Lower leg skin (tissue), 4 donors: ENCODE data around the gene CREBBP. TPM values are rescaled to one million over a fixed set of nuclear protein-coding genes. Genes with fewer than 3 reads are reported as not detected.
"Not testable (repeated sequence)": the region's sequence is repeated elsewhere in the genome, so short reads cannot be mapped to it uniquely, and the experiment has no call there.

Experiments used
- DNase-seq, 2 donors: peaks; one replicate each; pipeline ENCODE4 v3.0.0-alpha.2; 2019; ENCODE audit warnings: low spot score in 2 of 2
- H3K4me3 ChIP-seq: fragments of 200-600 bp; sonication (generic); 2 replicates; pipeline ENCODE4 v1.5.1; 2017; ENCODE audit warnings: mild to moderate bottlenecking, low read depth; ENCODE audit not compliant: poor library complexity, severe bottlenecking
- POLR2A ChIP-seq, 2 donors: fragments of 450-650 bp; IDR thresholded peaks; one replicate each; pipeline ENCODE4 v1.6.1; 2016 to 2017; ENCODE audit warnings: antibody characterized with exemption in 2 of 2, mild to moderate bottlenecking in 1 of 2, moderate library complexity in 1 of 2
- WGBS, 2 donors: methylation state at CpG; one replicate each; pipeline ENCODE4 v1.1.5; 2018; 5-methylcytosine and 5-hydroxymethylcytosine counted together
- intact Hi-C: fragments of 100-400 bp; cut with DNase I; formaldehyde crosslinking; loops from one replicate; pipeline ENCODE4 v1.15.0; 2023; ENCODE audit warnings: low total_unique reads
- total RNA-seq, 4 donors: library from RNA; depleted of rRNA; stranded (reverse); fragments of >200 nt; gene quantifications; one replicate each; pipeline ENCODE4 v1.1.0, GENCODE V29; 2016
- TF ChIP-seq, protein P1 (sequence below), 3 donors: fragments of 450-650 bp; IDR thresholded peaks; one replicate each; pipeline ENCODE4 v1.5.1; 2016; ENCODE audit warnings: antibody characterized with exemption in 3 of 3, mild to moderate bottlenecking in 3 of 3, moderate library complexity in 2 of 3

Gene CREBBP
- total RNA-seq: 100 to 1,000 TPM in 1 of 4 donors, 10 to 100 TPM in 3; 45.5 to 152 (median 65.7) TPM

- 5 to 11% methylated on average over 17 to 63 of the region's 96 CpGs for WGBS, 2 donors
- peak within 1 kb of the TSS; percentile 79 for H3K4me3 ChIP-seq
- no peak for TF ChIP-seq POLR2A (IDR thresholded peaks at IDR 0.05)
- TF ChIP-seq, protein P1, sequence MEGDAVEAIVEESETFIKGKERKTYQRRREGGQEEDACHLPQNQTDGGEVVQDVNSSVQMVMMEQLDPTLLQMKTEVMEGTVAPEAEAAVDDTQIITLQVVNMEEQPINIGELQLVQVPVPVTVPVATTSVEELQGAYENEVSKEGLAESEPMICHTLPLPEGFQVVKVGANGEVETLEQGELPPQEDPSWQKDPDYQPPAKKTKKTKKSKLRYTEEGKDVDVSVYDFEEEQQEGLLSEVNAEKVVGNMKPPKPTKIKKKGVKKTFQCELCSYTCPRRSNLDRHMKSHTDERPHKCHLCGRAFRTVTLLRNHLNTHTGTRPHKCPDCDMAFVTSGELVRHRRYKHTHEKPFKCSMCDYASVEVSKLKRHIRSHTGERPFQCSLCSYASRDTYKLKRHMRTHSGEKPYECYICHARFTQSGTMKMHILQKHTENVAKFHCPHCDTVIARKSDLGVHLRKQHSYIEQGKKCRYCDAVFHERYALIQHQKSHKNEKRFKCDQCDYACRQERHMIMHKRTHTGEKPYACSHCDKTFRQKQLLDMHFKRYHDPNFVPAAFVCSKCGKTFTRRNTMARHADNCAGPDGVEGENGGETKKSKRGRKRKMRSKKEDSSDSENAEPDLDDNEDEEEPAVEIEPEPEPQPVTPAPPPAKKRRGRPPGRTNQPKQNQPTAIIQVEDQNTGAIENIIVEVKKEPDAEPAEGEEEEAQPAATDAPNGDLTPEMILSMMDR (IDR thresholded peaks at IDR 0.05): no peak
- peak; percentile 74 to 96 for DNase-seq
- intact Hi-C loops: loop anchor here (10.0 kb wide), 1 partner anchor 186 kb away; no protein-coding TSS in a partner anchor
Measured at GRCh38 chr16:3880623-3881498, at the start of gene CREBBP. Gene CREBBP (minus strand): TSS chr16:3880713. CDS start chr16:3879916, 797 bp downstream.

DNA sequence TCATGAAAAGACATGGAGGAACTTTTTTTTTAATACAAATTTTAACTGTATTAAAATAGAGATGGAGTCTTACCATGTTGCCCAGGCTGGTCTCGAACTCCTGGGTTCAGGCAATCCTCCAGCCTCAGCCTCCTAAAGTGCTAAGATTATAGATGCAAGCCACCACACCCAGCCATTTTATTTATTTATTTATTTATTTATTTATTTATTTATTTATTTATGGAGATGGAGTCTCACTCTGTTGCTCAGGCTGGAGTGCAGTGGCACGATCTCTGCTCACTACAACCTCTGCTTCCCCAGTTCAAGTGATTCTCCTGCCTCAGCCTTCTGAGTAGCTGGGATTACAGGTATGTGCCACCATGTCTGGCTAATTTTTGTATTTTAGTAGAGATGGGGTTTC is 46.6 kb upstream of the CREBBP start:
- intact Hi-C loops, H3K4me3 ChIP-seq, DNase-seq: not testable (repeated sequence)
- 90 to 95% methylated on average over 2 of the region's 2 CpGs for WGBS, 2 donors

DNA sequence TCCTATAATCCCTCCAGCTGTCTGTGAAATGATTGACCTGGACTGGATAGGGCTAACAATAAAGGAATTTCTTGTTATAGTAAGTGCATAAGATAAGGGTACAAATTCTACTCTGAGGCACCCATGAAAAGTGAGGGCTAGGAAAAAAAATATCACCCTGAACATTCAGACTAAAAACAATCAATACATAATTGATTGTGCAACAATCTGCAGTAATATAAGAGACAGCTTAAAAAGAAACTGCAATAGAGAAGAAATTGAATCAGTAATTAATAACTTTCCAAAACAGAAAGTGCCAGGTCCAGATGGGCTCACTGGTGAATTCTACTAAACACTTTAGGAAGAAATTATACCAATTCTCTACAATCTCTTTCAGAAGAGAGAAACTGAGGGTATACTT is 44.2 kb upstream of the CREBBP start:
- TF ChIP-seq POLR2A (IDR thresholded peaks at IDR 0.05): no peak
- TF ChIP-seq, protein P1 (IDR thresholded peaks at IDR 0.05): no peak
- no peak overlapping the region for H3K4me3 ChIP-seq
- intact Hi-C loops: no loop called here
- no peak for DNase-seq

DNA sequence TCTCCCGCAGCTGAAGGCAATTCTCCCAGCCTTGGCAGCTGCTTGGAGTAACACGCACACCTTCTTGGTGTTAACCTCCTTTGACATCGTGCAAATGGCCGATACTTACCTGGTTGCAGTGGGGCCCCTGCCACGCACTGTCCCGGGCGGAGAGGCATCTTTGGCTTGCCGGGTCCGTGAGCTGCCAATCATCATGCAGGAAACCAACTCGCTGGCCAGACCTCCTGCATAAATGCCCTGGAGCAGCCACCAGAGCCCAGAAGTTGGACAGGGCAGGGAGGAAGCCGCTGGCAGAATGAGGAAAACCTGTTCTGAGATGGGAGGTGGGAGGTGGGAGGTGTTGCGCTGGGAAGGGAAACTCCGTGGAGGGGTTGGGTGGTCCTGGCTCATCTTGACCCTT is 41.7 kb upstream of the CREBBP start:
- H3K4me3 ChIP-seq: no peak overlapping the region
- no peak for TF ChIP-seq POLR2A (IDR thresholded peaks at IDR 0.05)
- TF ChIP-seq, protein P1 (IDR thresholded peaks at IDR 0.05): no peak
- intact Hi-C loops: no loop called here
- no peak for DNase-seq
- 42 to 43% methylated on average over 13 of the region's 13 CpGs for WGBS, 2 donors

DNA sequence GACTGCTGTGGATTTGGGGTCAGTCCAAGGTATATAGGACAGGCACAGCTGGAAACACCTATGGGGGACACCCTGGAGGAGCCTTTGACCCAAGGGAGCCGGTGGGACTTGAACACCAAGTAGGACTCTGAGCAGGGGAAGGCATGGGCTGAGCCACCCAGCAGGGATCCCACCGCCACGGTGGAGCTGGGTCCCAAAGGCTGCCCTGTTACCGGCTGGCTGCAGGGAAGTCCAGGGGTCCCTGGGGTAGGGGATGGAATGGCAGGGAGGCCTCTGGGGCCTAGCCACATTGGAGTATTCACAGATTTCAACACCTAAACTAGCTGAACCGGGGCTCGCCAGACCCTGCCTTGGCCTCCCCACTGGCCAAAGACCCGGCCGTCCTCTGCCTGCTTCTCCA is 39.7 kb upstream of the CREBBP start:
- TF ChIP-seq, protein P1 (IDR thresholded peaks at IDR 0.05): no peak
- no peak for TF ChIP-seq POLR2A (IDR thresholded peaks at IDR 0.05)
- WGBS, 2 donors: 83 to 87% methylated on average over 8 of the region's 8 CpGs
- no peak for DNase-seq
- no peak overlapping the region for H3K4me3 ChIP-seq
- intact Hi-C loops: no loop called here

DNA sequence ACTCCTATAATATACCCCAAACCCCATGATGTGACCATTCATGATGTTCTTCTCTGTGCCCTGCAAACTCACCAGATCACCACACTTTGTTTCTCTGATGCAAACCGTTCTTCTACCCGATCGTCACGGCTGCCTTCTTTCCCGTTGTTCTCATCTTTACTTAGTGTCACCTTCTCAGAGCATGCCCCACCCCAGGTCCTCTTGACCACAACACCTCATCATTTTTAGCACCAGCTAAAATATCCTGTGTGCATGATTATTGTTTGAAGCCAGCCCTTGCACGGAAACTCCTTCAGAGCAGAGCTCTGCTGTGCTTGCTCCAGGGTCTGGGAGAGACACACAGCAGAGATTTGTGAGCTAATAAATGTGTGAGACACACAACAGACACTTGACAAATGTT is 38.9 kb upstream of the CREBBP start:
- H3K4me3 ChIP-seq: no peak overlapping the region
- 80 to 82% methylated on average over 6 of the region's 6 CpGs for WGBS, 2 donors
- intact Hi-C loops: no loop called here
- no peak for TF ChIP-seq POLR2A (IDR thresholded peaks at IDR 0.05)
- TF ChIP-seq, protein P1 (IDR thresholded peaks at IDR 0.05): no peak
- no peak for DNase-seq
